ENCODE data around the gene FZD1.

FZD1 gene

DNA sequence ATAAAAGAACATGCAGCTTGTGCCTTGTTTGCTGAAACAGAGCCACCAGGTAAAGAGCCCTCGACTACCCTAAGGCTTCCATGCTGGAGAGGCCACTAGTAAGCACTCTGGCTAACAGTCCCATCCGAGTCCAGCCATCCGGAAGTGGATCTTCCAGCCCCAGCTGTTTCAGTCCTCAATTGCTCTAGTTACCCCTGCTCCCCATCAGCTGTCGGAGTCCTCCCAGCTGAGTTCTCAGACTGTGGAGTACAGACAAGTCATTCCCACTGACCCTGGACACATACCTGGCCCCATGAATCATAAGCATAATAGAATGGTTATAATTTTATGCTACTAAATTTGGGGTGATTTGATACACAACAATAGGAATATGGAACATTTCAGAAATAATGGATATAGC lies 13.5 kb upstream of the FZD1 start:
- Mint-ChIP-seq H3K4me1 (no peaks in the 10 kb centered on the region), H3K27ac (no peak overlapping the region), H3K4me3 (no peak overlapping the region), H3K36me3 (ENCODE audit: low read depth) (no peaks in the 10 kb centered on the region), H3K27me3 (ENCODE audit: low read depth) (peaks cover 5% of the 10 kb centered on the region), H3K9me3 (peaks cover 17% of the 10 kb centered on the region)
- TF ChIP-seq, protein P1, sequence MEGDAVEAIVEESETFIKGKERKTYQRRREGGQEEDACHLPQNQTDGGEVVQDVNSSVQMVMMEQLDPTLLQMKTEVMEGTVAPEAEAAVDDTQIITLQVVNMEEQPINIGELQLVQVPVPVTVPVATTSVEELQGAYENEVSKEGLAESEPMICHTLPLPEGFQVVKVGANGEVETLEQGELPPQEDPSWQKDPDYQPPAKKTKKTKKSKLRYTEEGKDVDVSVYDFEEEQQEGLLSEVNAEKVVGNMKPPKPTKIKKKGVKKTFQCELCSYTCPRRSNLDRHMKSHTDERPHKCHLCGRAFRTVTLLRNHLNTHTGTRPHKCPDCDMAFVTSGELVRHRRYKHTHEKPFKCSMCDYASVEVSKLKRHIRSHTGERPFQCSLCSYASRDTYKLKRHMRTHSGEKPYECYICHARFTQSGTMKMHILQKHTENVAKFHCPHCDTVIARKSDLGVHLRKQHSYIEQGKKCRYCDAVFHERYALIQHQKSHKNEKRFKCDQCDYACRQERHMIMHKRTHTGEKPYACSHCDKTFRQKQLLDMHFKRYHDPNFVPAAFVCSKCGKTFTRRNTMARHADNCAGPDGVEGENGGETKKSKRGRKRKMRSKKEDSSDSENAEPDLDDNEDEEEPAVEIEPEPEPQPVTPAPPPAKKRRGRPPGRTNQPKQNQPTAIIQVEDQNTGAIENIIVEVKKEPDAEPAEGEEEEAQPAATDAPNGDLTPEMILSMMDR (IDR thresholded peaks at IDR 0.05; ENCODE audit: unreplicated experiment in 3 of 3) = no peak

DNA sequence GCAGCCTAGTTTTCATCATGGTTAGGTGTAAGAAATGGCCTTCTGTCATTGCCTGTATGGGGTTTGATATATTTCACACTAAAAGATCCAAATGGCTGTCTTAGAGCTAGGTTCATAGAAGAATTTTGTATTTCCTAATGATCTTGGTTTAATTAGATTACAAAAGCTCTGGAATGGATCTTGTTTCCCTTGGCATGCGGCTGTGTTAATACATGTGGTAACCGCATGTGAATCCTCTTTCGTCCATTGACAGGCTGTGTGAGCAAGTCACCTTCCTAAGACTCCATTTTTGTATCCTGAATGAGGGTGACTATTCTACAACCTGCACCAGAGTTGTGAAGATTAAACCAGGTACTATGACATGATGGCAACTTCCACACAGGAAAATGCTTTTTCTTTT lies 12.4 kb upstream of the FZD1 start:
- Mint-ChIP-seq H3K27me3 (ENCODE audit: low read depth) (peaks cover 11% of the 10 kb centered on the region), H3K36me3 (ENCODE audit: low read depth) (no peaks in the 10 kb centered on the region), H3K4me1 (no peaks in the 10 kb centered on the region), H3K4me3 (no peak overlapping the region), H3K27ac (no peak overlapping the region), H3K9me3 (peaks cover 25% of the 10 kb centered on the region)
- TF ChIP-seq, protein P1 (IDR thresholded peaks at IDR 0.05; ENCODE audit: unreplicated experiment in 3 of 3) = no peak

DNA sequence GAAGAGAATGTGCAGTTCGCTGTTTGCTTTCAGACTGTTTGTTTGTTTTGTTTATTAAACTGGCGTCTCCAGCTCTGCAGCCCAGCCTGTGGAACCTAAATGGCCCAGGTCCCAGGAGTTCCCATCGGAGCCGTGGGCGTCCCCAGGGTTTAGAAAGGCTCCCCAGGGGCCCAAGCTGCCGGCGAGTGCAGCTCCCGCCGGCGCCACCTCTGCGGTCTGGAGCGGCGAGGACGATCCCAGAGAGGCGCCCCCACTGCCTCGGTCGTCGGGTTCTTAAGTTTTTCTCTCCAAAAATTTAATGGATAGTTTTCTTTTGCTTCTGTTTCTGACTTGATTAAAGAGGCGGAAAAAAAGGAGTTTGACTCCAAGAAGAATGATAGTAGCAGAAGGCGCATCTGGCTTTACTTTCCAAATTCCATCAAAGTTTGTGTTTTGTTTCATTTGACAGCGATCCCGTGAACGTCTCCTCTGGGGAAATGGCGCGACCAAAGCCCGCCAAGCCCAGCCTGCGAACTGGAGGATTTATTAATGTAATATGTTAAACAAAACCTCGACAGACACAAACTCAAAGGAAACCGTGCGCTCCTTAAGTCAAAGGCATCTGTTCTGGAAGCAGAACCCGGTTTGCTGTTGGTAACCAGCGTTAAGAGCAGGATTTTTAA lies 718 bp upstream of the FZD1 start:
- peak overlapping the region; percentile 89 to 97 (median 97) for H3K27ac Mint-ChIP-seq
- peak overlapping the region; percentile 90 to 93 (median 92) for H3K4me3 Mint-ChIP-seq
- H3K27me3 Mint-ChIP-seq (ENCODE audit: low read depth) = peaks cover 33% of the 10 kb centered on the region
- H3K4me1 Mint-ChIP-seq = peaks cover 31% of the 10 kb centered on the region
- TF ChIP-seq, protein P1 (IDR thresholded peaks at IDR 0.05; ENCODE audit: unreplicated experiment in 3 of 3) = no peak
- no peaks in the 10 kb centered on the region for H3K9me3 Mint-ChIP-seq
- peaks cover 14% of the 10 kb centered on the region for H3K36me3 Mint-ChIP-seq (ENCODE audit: low read depth)

DNA sequence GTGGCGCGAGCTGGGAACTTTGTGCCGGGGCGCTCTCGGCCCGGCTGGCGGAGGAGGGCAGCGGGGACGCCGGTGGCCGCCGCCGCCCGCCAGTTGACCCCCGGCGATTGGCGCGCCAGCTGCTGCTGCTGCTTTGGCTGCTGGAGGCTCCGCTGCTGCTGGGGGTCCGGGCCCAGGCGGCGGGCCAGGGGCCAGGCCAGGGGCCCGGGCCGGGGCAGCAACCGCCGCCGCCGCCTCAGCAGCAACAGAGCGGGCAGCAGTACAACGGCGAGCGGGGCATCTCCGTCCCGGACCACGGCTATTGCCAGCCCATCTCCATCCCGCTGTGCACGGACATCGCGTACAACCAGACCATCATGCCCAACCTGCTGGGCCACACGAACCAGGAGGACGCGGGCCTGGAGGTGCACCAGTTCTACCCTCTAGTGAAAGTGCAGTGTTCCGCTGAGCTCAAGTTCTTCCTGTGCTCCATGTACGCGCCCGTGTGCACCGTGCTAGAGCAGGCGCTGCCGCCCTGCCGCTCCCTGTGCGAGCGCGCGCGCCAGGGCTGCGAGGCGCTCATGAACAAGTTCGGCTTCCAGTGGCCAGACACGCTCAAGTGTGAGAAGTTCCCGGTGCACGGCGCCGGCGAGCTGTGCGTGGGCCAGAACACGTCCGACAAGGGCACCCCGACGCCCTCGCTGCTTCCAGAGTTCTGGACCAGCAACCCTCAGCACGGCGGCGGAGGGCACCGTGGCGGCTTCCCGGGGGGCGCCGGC lies 870 bp downstream of the FZD1 start:
- Mint-ChIP-seq H3K27ac (peak overlapping the region; percentile 83 to 98 (median 97)), H3K36me3 (ENCODE audit: low read depth) (peaks cover 18% of the 10 kb centered on the region), H3K27me3 (ENCODE audit: low read depth) (peaks cover 33% of the 10 kb centered on the region), H3K4me3 (peak overlapping the region; percentile 92 to 95 (median 93)), H3K9me3 (no peaks in the 10 kb centered on the region), H3K4me1 (peaks cover 35% of the 10 kb centered on the region)
- TF ChIP-seq, protein P1 (IDR thresholded peaks at IDR 0.05; ENCODE audit: unreplicated experiment in 3 of 3) = no peak

DNA sequence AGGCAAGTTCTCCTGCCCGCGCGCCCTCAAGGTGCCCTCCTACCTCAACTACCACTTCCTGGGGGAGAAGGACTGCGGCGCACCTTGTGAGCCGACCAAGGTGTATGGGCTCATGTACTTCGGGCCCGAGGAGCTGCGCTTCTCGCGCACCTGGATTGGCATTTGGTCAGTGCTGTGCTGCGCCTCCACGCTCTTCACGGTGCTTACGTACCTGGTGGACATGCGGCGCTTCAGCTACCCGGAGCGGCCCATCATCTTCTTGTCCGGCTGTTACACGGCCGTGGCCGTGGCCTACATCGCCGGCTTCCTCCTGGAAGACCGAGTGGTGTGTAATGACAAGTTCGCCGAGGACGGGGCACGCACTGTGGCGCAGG lies 1.4 kb downstream of the FZD1 start:
- H3K27me3 Mint-ChIP-seq (ENCODE audit: low read depth) = peaks cover 33% of the 10 kb centered on the region
- H3K9me3 Mint-ChIP-seq = no peaks in the 10 kb centered on the region
- TF ChIP-seq, protein P1 (IDR thresholded peaks at IDR 0.05; ENCODE audit: unreplicated experiment in 3 of 3) = no peak
- peaks cover 35% of the 10 kb centered on the region for H3K4me1 Mint-ChIP-seq
- H3K27ac Mint-ChIP-seq = peak overlapping the region; percentile 83 to 97 (median 93)
- peak overlapping the region; percentile 82 to 95 (median 91) for H3K4me3 Mint-ChIP-seq
- peaks cover 18% of the 10 kb centered on the region for H3K36me3 Mint-ChIP-seq (ENCODE audit: low read depth)

Measured in nephron (organoid).